BLaER1 (cell line): ENCODE data around the gene SLC2A4RG.

Source experiments
- H3K27ac ChIP-seq: shearing (Covaris generic); formaldehyde crosslinking; 2 replicates; pipeline ENCODE4 v1.8.1; 2022
- H3K27me3 ChIP-seq: shearing (Covaris generic); formaldehyde crosslinking; 2 replicates; pipeline ENCODE4 v1.8.1; 2022
- H3K36me3 ChIP-seq: shearing (Covaris generic); formaldehyde crosslinking; 2 replicates; pipeline ENCODE4 v1.8.1; 2022
- H3K4me1 ChIP-seq: shearing (Covaris generic); formaldehyde crosslinking; 2 replicates; pipeline ENCODE4 v1.8.1; 2022
- H3K4me2 ChIP-seq: shearing (Covaris generic); formaldehyde crosslinking; 2 replicates; pipeline ENCODE4 v1.8.1; 2022
- H3K4me3 ChIP-seq: shearing (Covaris generic); formaldehyde crosslinking; 2 replicates; pipeline ENCODE4 v1.8.1; 2022
- H3K9ac ChIP-seq: shearing (Covaris generic); formaldehyde crosslinking; 2 replicates; pipeline ENCODE4 v1.8.1; 2022
- H3K9me3 ChIP-seq: shearing (Covaris generic); formaldehyde crosslinking; 2 replicates; pipeline ENCODE4 v1.8.1; 2022
- H4K20me1 ChIP-seq: shearing (Covaris generic); formaldehyde crosslinking; 2 replicates; pipeline ENCODE4 v1.8.1; 2022
- Cebpa-rat ChIP-seq: shearing (Covaris generic); IDR thresholded peaks from 2 replicates; pipeline ENCODE4 v1.8.1; 2022

SLC2A4RG gene

DNA sequence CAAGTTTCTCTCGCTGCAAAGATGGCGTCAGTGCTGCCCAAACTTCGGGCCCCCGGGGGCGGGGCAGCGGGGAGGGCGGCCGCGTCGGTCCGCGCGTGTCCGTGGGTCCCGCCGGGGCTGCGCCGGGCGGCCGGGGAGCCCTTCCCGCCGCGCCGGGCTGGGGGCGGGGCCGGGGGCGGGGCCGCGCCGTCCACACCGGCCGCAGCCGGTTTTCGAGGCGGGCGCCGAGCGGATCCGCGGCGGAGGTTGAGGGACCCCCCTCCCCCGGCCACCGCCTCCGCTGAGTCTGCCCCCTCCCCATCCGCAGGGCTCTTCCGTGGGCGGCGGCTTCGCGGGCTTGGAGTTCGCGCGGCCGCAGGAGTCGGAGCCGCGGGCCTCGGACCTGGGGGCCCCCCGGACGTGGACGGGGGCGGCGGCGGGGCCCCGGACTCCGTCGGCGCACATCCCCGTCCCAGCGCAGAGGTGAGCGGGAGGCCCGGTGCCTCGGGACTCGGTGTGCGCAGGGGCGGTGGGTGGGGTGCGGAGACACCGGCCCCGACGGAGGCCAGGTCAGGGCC lies 572 bp downstream of the SLC2A4RG start:
- Histone ChIP-seq H4K20me1 (peaks cover 34% of the 10 kb centered on the region), H3K36me3 (peaks cover 29% of the 10 kb centered on the region), H3K4me1 (peaks cover 60% of the 10 kb centered on the region), H3K9me3 (no peaks in the 10 kb centered on the region), H3K9ac (peak overlapping the region; percentile 80), H3K27ac (peak overlapping the region; percentile 81), H3K27me3 (no peaks in the 10 kb centered on the region), H3K4me3 (peak overlapping the region; percentile 77), H3K4me2 (peak overlapping the region; percentile 91)
- no peak for TF ChIP-seq Cebpa-rat

DNA sequence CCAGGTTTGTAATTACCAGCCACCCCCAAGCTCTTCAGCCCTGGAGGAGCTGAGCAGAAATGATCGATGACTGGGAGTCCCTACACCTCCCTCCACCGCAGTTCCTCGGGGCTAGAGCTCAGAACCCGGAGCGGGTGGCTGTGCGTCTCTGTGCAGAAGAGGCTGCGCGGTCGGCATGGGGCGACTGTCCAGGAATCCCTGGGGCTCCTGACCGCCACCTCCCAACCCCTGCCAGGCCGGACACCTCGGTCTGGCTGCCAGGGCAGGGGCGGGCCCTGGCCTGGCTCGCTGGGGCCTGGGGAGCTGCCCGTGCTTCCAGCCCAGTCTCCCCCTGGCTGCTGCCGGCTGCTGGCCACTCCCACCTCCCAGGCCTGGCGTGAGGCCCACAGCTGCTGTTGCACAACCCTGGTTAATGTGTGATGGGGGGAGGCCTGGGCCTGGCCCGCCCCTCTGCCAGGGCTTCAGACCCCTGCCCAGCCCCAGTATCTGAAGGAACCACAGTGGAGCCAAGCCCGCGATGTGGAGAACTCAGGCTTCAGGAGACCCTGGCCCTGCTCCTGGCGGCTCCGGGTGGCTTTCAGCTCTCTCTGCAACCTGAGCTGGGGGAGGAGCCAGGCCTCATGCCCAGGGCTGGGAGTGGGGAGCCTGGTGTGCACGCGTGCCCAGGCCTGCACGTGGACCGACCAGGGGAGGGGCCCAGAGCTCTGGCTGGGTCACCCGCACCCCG lies 1.2 kb downstream of the SLC2A4RG start:
- Histone ChIP-seq H3K9ac (peak overlapping the region; percentile 80), H3K36me3 (peaks cover 24% of the 10 kb centered on the region), H3K9me3 (no peaks in the 10 kb centered on the region), H4K20me1 (peaks cover 28% of the 10 kb centered on the region), H3K4me2 (peak overlapping the region; percentile 91), H3K4me1 (peaks cover 54% of the 10 kb centered on the region), H3K27ac (peak overlapping the region; percentile 81), H3K27me3 (no peaks in the 10 kb centered on the region), H3K4me3 (peak overlapping the region; percentile 77)
- TF ChIP-seq Cebpa-rat = peak; percentile 93

DNA sequence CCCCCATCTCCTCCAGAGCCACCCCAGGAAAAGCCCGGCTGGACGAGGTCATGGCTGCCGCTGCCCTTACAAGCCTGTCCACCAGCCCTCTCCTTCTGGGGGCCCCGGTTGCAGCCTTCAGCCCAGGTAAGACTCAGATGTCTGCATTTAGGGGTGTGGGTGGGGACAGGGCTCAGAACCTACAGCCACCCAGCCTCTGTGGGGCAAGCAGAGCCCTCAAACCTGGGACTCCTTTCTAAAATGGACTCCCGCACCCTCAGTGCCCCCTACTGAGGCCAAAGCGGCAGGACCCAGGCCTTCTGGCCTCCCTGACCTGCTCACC lies 1.7 kb downstream of the SLC2A4RG start:
- peak overlapping the region; percentile 80 for H3K9ac ChIP-seq
- peaks cover 54% of the 10 kb centered on the region for H3K4me1 ChIP-seq
- peak overlapping the region; percentile 81; the same call in 1 of the 2 replicates for H3K27ac ChIP-seq
- H3K27me3 ChIP-seq = no peaks in the 10 kb centered on the region
- H3K4me3 ChIP-seq = peak overlapping the region; percentile 77
- no peak for TF ChIP-seq Cebpa-rat
- H3K4me2 ChIP-seq = peak overlapping the region; percentile 91
- no peaks in the 10 kb centered on the region for H3K9me3 ChIP-seq
- peaks cover 24% of the 10 kb centered on the region for H3K36me3 ChIP-seq
- H4K20me1 ChIP-seq = peaks cover 24% of the 10 kb centered on the region

DNA sequence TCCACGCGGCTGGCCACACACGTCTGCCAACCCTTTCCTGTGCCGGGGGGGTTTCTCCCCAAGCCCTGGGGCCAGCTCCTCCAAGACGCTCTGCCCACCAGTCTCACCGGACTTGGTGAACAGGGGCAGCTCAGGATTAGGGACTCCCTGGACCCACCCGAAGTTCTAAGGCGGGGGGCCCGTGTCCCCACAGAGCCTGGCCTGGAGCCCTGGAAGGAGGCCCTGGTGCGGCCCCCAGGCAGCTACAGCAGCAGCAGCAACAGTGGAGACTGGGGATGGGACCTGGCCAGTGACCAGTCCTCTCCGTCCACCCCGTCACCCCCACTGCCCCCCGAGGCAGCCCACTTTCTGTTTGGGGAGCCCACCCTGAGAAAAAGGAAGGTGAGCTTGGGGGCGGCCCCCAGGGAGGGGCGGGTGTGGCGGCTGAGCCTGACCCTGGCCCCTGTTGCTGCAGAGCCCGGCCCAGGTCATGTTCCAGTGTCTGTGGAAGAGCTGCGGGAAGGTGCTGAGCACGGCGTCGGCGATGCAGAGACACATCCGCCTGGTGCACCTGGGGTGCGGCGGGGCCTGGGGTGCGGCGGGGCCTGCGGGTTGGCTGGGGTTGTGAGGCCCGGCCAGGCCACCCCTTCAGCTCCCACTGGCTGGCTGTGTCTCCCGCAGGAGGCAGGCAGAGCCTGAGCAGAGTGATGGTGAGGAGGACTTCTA lies 2.3 kb downstream of the SLC2A4RG start:
- peak overlapping the region; percentile 91 for H3K4me2 ChIP-seq
- TF ChIP-seq Cebpa-rat = no peak
- peaks cover 24% of the 10 kb centered on the region for H4K20me1 ChIP-seq
- H3K36me3 ChIP-seq = peaks cover 24% of the 10 kb centered on the region
- no peaks in the 10 kb centered on the region for H3K9me3 ChIP-seq
- peak overlapping the region; percentile 81; the same call in 1 of the 2 replicates for H3K27ac ChIP-seq
- H3K4me3 ChIP-seq = no peak overlapping the region
- peak overlapping the region; percentile 80 for H3K9ac ChIP-seq
- H3K4me1 ChIP-seq = peaks cover 54% of the 10 kb centered on the region
- no peaks in the 10 kb centered on the region for H3K27me3 ChIP-seq

DNA sequence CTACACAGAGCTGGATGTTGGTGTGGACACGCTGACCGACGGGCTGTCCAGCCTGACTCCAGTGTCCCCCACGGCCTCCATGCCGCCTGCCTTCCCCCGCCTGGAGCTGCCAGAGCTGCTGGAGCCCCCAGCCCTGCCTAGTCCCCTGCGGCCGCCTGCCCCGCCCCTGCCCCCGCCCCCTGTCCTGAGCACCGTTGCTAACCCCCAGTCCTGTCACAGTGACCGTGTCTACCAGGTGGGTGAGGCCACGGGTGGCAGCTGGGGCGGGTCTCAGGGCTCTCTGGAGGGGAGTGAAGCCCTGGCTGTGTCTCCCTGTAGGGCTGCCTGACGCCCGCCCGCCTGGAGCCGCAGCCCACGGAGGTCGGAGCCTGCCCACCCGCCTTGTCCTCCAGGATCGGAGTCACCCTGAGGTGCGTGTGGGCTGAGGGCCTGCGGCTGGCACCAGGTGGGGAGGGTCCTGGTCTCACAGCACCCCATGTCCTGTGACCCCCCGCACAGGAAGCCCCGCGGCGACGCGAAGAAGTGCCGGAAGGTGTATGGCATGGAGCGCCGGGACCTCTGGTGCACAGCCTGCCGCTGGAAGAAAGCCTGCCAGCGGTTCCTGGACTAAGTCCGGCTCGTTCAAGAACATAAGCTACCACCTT lies 2.9 kb downstream of the SLC2A4RG start:
- no peak overlapping the region for H3K9ac ChIP-seq
- no peaks in the 10 kb centered on the region for H3K9me3 ChIP-seq
- H3K4me2 ChIP-seq = no peak overlapping the region
- no peak overlapping the region for H3K27ac ChIP-seq
- H3K4me3 ChIP-seq = no peak overlapping the region
- no peak for TF ChIP-seq Cebpa-rat
- peaks cover 24% of the 10 kb centered on the region for H3K36me3 ChIP-seq
- H3K27me3 ChIP-seq = no peaks in the 10 kb centered on the region
- H3K4me1 ChIP-seq = peaks cover 51% of the 10 kb centered on the region
- peaks cover 24% of the 10 kb centered on the region for H4K20me1 ChIP-seq

DNA sequence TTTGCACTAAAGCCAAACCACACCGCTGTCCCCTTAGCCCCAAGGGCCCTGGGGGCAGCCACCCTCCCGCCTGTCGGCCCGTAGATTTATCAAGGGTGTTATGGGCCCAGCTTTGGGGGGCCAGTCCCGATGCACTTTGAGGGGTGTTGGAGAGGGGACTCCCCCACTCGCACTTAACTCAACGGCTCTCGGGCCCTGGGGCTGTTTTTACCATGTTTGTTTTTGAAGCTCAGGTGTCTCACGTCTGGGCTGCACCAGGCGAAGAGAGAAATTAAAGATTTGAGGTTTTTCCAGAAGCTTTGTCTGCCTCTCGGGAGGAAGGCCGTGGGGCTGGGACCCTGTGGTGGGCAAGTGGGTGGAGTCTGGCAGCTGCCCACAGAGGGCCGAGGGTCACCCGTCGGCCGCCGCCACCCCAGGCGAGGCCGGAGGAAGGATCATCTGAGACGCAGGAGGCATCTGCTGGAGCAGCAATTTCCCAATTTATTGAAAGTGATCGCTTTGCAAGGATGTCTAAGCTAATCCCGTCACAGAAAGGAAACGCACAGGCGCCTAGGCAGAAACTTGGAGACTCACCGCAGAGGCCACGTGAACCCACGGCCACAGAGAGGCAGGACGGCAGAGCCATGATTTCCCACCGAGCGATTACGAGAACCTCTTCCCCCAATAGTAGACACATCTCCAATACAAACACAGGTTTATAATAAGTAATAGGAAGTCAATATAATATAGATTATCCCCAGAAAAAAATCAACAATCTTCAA lies 3.8 kb downstream of the SLC2A4RG start:
- H3K9ac ChIP-seq = no peak overlapping the region
- no peak for TF ChIP-seq Cebpa-rat
- peaks cover 20% of the 10 kb centered on the region for H4K20me1 ChIP-seq
- H3K4me1 ChIP-seq = peaks cover 55% of the 10 kb centered on the region
- H3K9me3 ChIP-seq = no peaks in the 10 kb centered on the region
- H3K4me2 ChIP-seq = no peak overlapping the region
- no peaks in the 10 kb centered on the region for H3K27me3 ChIP-seq
- H3K27ac ChIP-seq = no peak overlapping the region
- peaks cover 24% of the 10 kb centered on the region for H3K36me3 ChIP-seq
- H3K4me3 ChIP-seq = no peak overlapping the region

DNA sequence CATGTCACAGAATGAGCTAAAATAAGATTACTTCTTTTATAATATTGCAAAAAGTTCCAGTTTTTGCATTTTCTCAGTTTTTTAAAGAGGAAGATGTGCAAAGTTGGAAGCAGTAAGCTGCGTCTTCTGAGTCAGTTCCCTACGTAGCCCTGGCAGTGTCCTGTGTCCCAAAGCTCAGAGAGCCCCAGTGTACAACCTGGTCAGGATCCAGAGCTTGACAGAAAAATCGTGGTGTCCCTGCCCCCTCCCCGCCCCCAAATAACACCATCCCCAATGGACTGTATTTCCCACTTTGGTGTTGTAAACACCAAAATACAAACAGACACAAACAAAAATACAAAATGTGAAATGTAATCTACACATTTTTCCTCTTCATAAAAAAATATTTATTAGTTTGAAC lies 4.6 kb downstream of the SLC2A4RG start:
- Histone ChIP-seq H3K36me3 (peaks cover 24% of the 10 kb centered on the region), H3K4me3 (no peak overlapping the region), H3K4me1 (peaks cover 55% of the 10 kb centered on the region), H3K4me2 (no peak overlapping the region), H3K9ac (no peak overlapping the region), H3K9me3 (no peaks in the 10 kb centered on the region), H3K27me3 (no peaks in the 10 kb centered on the region), H4K20me1 (peaks cover 12% of the 10 kb centered on the region), H3K27ac (no peak overlapping the region)
- no peak for TF ChIP-seq Cebpa-rat

DNA sequence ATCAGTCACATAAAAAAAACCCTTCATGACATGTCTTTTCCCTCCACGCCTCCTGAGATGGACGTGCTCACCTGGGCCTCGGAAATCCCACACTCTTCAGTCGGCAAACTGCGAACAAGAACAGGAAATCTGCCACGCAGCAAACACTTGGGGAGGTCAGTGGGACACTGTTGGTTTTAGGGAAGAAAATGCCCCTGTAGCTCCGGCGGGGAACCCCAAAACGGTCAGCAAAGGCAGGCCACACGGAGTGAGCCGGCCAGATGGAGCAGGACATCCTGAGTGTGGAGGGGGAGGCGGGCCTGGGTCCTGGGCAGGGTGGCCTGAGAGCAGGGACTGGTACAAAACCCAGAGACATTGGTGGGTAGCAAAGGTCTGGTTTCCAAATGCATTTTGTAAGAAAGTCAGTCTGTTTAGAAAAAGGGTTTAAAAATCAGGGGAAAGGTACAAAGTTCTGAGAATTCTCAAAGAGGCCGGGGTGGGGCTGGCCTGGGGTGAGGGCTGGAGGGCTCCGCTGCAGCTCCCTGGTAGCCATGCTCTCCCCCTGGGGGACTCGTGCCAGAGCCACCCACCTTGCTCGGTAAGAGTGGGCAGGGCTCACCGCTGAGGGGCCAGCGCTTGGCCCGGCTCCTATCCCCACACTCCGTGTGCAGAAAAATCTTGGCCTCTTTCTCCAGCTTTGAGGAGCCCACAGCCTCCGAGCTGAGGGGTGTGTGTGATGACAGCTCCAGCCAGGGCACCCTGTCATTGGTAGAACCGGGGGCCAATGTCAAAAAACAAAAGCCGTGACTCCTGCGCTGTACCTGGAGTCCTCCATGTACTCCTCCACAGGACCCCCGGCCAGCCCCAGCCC lies 5.2 kb downstream of the SLC2A4RG start:
- Histone ChIP-seq H3K9ac (0 out of 2 replicates have a peak overlapping the region, but pooled peaks have one; percentile 8), H3K4me2 (no peak overlapping the region), H3K4me3 (no peak overlapping the region), H3K9me3 (no peaks in the 10 kb centered on the region), H3K27me3 (no peaks in the 10 kb centered on the region), H3K27ac (no peak overlapping the region), H3K4me1 (peaks cover 60% of the 10 kb centered on the region), H4K20me1 (0 out of 2 replicates have a peak, but pooled peaks cover 11% of the 10 kb centered on the region), H3K36me3 (peaks cover 24% of the 10 kb centered on the region)
- TF ChIP-seq Cebpa-rat = no peak
